Gastrocnemius medialis (tissue), 4 donors: ENCODE results near the gene MLIP.

Experiments
- CTCF ChIP-seq, 5 experiments: fragments of 450-650 bp in 3 of 5; fragments of 200-600 bp in 2 of 5; sonication (generic) in 2 of 5; IDR thresholded peaks in 4 of 5; conservative IDR thresholded peaks in 1 of 5; 1 replicate in 4 of 5; 2 replicates in 1 of 5; pipeline ENCODE4 v1.5.1; 2016 to 2019; ENCODE audit warnings: antibody characterized with exemption in 5 of 5, mild to moderate bottlenecking in 3 of 5, moderate library complexity in 3 of 5
- POLR2A ChIP-seq, 2 donors: fragments of 450-650 bp; IDR thresholded peaks; one replicate each; pipeline ENCODE4 v1.6.1; 2017; ENCODE audit warnings: antibody characterized with exemption in 2 of 2, mild to moderate bottlenecking in 2 of 2, moderate library complexity in 2 of 2

GRCh38 chr6:54195637-54196036 is 84.4 kb downstream of the MLIP start:
- TF ChIP-seq CTCF (IDR thresholded peaks at IDR 0.05 in 4 of 5, conservative IDR thresholded peaks at IDR 0.05 in 1 of 5): no peak
- TF ChIP-seq POLR2A (IDR thresholded peaks at IDR 0.05): no peak
